Activated T-helper 1 cell treated with anti-CD3 and anti-CD28 coated beads, Interleukin-2, amount 50 U/mL, for 16 hours (primary cell): ENCODE results near the gene TMEM132D.

Source experiments
- DNase-seq, 2 donors: peaks; one replicate each; pipeline ENCODE4 v3.0.0-alpha.2; 2020; ENCODE audit warnings: low read depth in 1 of 2, low spot score in 1 of 2

Gene TMEM132D

GRCh38 chr12:129467289-129467688, 436.5 kb downstream of the TMEM132D start:
- DNase-seq, result no peak

- DNase-seq, result no peak
These were observed 437.3 kb downstream of the TMEM132D start for GRCh38 chr12:129466499-129466898.

GRCh38 chr12:129459886-129460285, 443.9 kb downstream of the TMEM132D start:
- no peak for DNase-seq

GRCh38 chr12:129446696-129447095, 457.1 kb downstream of the TMEM132D start:
- no peak for DNase-seq

GRCh38 chr12:129440278-129440677, 463.5 kb downstream of the TMEM132D start:
- DNase-seq, result no peak

- DNase-seq, result no peak
These were observed 469.0 kb downstream of the TMEM132D start for GRCh38 chr12:129434790-129435189.

GRCh38 chr12:129428240-129428936, 475.4 kb downstream of the TMEM132D start:
- no peak for DNase-seq

- DNase-seq, result no peak
These were observed 480.7 kb downstream of the TMEM132D start for GRCh38 chr12:129423041-129423580.

GRCh38 chr12:129413295-129413694, 490.5 kb downstream of the TMEM132D start:
- no peak for DNase-seq

GRCh38 chr12:129409281-129409680, 494.5 kb downstream of the TMEM132D start:
- DNase-seq, result no peak

- DNase-seq, result no peak
These were observed 499.3 kb downstream of the TMEM132D start for GRCh38 chr12:129404556-129404955.

GRCh38 chr12:129401572-129401971, 502.3 kb downstream of the TMEM132D start:
- DNase-seq, result no peak

- DNase-seq, result no peak
These were observed 509.5 kb downstream of the TMEM132D start for GRCh38 chr12:129394177-129394825.

- no peak for DNase-seq
These were observed 510.4 kb downstream of the TMEM132D start for GRCh38 chr12:129393357-129393937.

- DNase-seq, result no peak
These were observed 518.2 kb downstream of the TMEM132D start for GRCh38 chr12:129385637-129385990.

- DNase-seq, result no peak
These were observed 519.9 kb downstream of the TMEM132D start for GRCh38 chr12:129383956-129384355.

- DNase-seq, result no peak
These were observed 522.1 kb downstream of the TMEM132D start for GRCh38 chr12:129381715-129382114.

- no peak for DNase-seq
These were observed 524.6 kb downstream of the TMEM132D start for GRCh38 chr12:129379076-129379804.

GRCh38 chr12:129378496-129378895, 525.3 kb downstream of the TMEM132D start:
- DNase-seq, result no peak

- DNase-seq, result no peak
These were observed 530.1 kb downstream of the TMEM132D start for GRCh38 chr12:129373746-129374145.

GRCh38 chr12:129372876-129373275, 530.9 kb downstream of the TMEM132D start:
- no peak for DNase-seq

GRCh38 chr12:129372348-129372747, 531.5 kb downstream of the TMEM132D start:
- DNase-seq, result no peak
